GM18502 (cell line): Measurements from ENCODE around the gene PHACTR4.
"Not testable (repeated sequence)": the region's sequence is repeated elsewhere in the genome, so short reads cannot be mapped to it uniquely, and the experiment has no call there.

Experiments used
- ATAC-seq: cut with Tn5 transposase; IDR thresholded peaks from one replicate; pipeline ENCODE4 v1.9.1; 2021; ENCODE audit warnings: mild to moderate bottlenecking; ENCODE audit not compliant: unreplicated experiment, poor library complexity

Gene PHACTR4

GRCh38 chr1:28369371-28370238 lies at the start of gene PHACTR4:
Gene PHACTR4 (plus strand): TSS chr1:28369740. CDS start chr1:28407448, 37,708 bp downstream.
- ATAC-seq, result peak; percentile 91

- ATAC-seq, result no peak
Measured at GRCh38 chr1:28322194-28322593, 47.3 kb upstream of the PHACTR4 start.

GRCh38 chr1:28323720-28324119 lies 45.8 kb upstream of the PHACTR4 start:
- no peak for ATAC-seq

GRCh38 chr1:28326515-28326914 lies 43.0 kb upstream of the PHACTR4 start:
- ATAC-seq, result no peak

GRCh38 chr1:28326984-28327383 lies 42.6 kb upstream of the PHACTR4 start:
- ATAC-seq, result no peak

GRCh38 chr1:28327431-28327830 lies 42.1 kb upstream of the PHACTR4 start:
- ATAC-seq, result not testable (repeated sequence)

GRCh38 chr1:28328228-28328648 lies 41.3 kb upstream of the PHACTR4 start:
- ATAC-seq, result no peak

- ATAC-seq, result no peak
Measured at GRCh38 chr1:28329395-28330153, 40.0 kb upstream of the PHACTR4 start.

GRCh38 chr1:28338897-28339296 lies 30.6 kb upstream of the PHACTR4 start:
- no peak for ATAC-seq

GRCh38 chr1:28339551-28339950 lies 30.0 kb upstream of the PHACTR4 start:
- ATAC-seq, result no peak

GRCh38 chr1:28340221-28340974 lies 29.1 kb upstream of the PHACTR4 start:
- ATAC-seq, result no peak

- no peak for ATAC-seq
Measured at GRCh38 chr1:28341591-28341990, 27.9 kb upstream of the PHACTR4 start.

GRCh38 chr1:28343405-28343804 lies 26.1 kb upstream of the PHACTR4 start:
- no peak for ATAC-seq

GRCh38 chr1:28353248-28353810 lies 16.2 kb upstream of the PHACTR4 start:
- not testable (repeated sequence) for ATAC-seq

- no peak for ATAC-seq
Measured at GRCh38 chr1:28354121-28354520, 15.4 kb upstream of the PHACTR4 start.

GRCh38 chr1:28358716-28359115 lies 10.8 kb upstream of the PHACTR4 start:
- no peak for ATAC-seq

GRCh38 chr1:28359592-28360239 lies 9.8 kb upstream of the PHACTR4 start:
- no peak for ATAC-seq

- ATAC-seq, result no peak
Measured at GRCh38 chr1:28364888-28365287, 4.7 kb upstream of the PHACTR4 start.

GRCh38 chr1:28365864-28366263 lies 3.7 kb upstream of the PHACTR4 start:
- ATAC-seq, result no peak

- not testable (repeated sequence) for ATAC-seq
Measured at GRCh38 chr1:28368608-28369007, 932 bp upstream of the PHACTR4 start.
